NCI-H1417 (cell line): ENCODE measurements around the gene LPAR3.
A peak's percentile ranks its signal among the peaks of the same experiment; 100 is the strongest.
"Not testable (repeated sequence)": the region's sequence is repeated elsewhere in the genome, so short reads cannot be mapped to it uniquely, and the experiment has no call there.

Source experiments
- DNase-seq, 3 experiments: peaks; one replicate each; lab custom pipeline; 2025; lab: John Stamatoyannopoulos, UW

The LPAR3 gene

DNA sequence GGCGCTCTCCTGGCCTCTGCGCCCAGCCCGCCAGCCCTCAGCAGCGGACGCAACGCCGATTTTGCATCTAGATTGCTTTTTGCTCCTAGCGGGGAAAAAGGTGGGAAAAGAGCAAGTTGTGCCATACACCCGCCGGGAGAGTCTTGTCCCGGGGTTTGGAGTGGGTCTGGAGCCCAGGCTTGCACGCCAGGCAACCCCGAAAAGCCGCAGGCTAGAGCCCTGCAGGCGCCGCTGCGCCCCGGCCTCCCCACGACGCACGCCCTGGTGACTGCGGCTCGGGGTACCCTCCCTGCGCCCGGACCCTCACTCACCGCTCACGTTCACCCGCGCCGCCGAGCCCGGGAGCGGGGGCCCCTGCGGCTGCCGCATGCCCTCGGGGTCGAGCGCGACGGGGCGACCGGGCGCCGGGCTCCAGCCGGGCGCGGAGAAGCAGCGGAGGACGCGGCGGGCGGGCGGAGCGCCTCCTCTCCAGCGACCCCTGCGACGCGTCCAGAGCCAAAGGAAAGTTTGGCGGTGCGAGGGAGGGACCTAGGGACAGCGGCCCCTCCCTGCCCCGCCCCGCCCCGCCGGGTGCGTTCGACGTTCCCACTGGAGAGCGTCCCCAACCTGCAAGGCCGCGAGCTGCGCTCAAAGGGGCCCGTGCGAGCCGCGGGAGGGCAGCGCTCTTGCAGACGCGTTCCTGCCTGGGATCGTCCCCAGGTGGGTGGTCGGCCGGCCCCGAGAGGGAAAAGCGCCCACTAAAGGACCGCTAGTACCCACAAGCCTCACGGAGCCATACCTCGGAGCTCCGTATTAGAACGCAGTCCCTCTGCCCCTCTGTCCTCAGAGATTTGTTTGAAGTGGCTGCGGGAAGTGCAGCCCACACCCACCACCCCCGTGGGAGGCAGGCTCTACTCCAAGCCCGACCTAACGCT lies at the start of gene LPAR3:
TSS of gene LPAR3 (minus strand) at position 502 of the 914 bp plus-strand sequence. CDS start 27,086 bp downstream, outside the sequence.
- DNase-seq = peak in 2 of 3 experiments; percentile 53 to 63

- no peak for DNase-seq
Observed at GRCh38 chr1:84941843-84942242, 48.8 kb upstream of the LPAR3 start.

DNA sequence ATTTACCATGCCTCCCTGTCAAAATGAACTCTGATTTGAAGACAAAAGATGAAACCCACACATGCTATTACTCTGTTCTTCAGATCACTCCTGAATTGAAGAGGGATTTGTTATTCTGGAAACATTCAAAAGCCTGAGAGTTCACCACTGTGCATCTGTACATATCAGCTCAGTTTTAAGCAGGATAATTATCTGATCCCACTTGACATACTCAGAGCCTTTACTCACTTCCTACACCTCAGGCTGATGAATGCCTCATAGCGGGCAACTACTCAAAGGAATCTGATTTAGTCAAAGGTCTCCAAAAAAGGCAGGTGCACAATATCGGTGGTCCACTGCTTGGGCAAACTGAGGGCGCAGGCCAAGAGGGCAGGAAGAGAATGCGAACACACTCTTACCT lies 47.5 kb upstream of the LPAR3 start:
- DNase-seq = peak in 1 of 3 experiments; percentile 29

DNA sequence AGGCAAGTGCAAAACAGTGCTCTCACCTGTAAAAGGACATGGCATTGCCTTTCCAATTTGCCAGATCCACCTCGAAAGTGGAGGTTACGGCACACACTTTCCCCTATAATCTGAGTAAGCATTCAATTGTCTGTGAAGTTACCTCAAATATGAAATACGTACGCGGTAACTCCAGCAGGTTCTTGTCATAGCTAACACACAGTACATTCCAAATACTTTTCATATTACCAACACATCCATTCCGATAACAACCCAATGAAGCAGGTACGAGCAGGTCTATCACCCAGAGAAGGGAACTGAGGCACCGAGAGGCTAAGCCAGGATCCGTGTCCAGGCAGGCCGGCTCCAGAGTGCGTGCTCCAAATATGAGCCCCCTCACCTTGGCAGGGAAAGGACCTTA lies 46.8 kb upstream of the LPAR3 start:
- no peak for DNase-seq

- DNase-seq = no peak
Observed at GRCh38 chr1:84939151-84939550, 46.1 kb upstream of the LPAR3 start.

- peak; percentile 45 to 84 (median 76) for DNase-seq
Observed at GRCh38 chr1:84936116-84936810, 43.3 kb upstream of the LPAR3 start.

DNA sequence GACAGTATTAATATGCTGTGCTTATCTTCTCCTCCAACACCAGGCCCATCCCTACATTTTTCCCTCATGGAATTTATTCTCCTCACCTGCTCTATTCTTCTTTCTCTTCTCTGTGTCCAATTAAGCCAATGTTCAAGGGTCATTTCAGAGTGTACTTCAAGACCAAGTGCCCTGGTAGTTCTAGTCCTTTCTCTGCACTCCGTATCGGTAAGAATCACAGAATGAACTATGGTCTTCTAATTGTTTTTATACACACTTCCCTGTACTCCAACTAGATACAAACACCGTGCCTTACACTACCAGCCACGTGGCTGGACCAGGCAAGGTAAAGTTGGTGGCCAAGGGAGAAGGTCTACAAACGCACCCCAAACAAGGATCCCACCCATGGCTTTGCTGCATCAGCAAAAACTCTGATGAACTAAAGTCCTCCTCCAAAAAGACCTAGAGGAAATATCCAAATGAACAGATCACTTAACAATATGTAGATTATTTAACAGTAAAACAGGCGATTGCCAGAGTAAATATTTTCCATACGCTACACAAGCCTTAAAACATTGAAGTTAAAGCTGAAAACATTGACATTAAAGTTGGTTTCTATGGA lies 40.1 kb upstream of the LPAR3 start:
- no peak for DNase-seq

GRCh38 chr1:84930831-84931230 lies 37.8 kb upstream of the LPAR3 start:
- no peak for DNase-seq

DNA sequence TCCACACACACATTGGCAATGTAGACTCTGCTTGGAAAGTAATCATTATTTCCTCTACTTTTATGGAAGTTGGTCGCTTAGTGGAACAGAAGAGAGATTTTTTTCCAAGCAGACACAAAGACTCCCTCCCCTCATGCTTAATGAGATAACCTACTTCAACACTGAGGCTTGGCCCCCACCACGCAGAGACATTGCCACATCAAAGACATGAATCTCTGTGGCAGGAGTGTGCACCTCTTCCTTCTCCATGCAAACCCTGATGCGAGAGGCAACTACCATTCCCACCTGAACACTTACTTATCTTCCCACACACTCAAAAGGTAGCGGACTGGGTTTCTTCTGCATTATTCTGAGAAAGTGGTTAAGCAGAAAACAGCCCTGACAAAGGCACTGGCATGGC lies 37.3 kb upstream of the LPAR3 start:
- no peak for DNase-seq

DNA sequence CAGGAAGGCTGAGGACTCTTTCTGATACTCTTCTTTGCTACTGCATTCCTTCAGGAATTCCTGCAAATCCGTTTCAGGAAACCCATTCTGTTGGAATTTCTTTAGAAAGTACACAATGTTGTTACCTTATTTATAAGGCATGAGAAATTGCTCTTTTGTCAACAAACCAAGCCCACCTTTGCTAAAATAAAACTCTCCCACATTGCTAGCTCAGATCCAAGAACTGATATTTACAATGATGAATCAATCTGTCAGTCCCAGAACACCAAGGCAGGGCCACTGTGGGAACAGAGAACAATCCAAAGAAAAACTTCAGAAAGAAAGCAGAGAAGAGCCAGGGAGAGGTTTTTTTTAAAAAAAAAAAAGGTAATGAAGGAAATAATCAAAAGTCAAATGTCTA lies 36.6 kb upstream of the LPAR3 start:
- no peak for DNase-seq

DNA sequence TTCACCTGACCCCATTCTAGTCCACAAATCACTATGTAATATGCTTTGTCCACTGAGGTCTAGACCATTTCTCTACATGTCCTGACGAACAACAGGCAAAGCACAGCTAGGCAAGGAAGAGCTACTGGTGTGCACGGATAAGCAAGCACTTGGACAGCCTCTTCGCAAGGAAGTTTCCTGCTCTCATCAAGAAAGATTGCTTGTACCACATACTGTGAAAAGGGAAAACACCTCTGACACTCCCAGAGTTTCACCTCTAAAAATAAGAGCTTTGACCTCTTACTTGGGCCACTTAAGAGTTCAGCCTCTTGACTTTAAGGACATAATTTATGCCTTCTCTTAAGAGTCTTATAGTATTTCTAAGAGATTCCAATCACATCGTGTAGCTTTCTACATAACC lies 36.0 kb upstream of the LPAR3 start:
- no peak for DNase-seq

GRCh38 chr1:84923317-84923716 lies 30.3 kb upstream of the LPAR3 start:
- no peak for DNase-seq

GRCh38 chr1:84920159-84920558 lies 27.2 kb upstream of the LPAR3 start:
- no peak for DNase-seq

GRCh38 chr1:84919461-84919970 lies 26.5 kb upstream of the LPAR3 start:
- no peak for DNase-seq

DNA sequence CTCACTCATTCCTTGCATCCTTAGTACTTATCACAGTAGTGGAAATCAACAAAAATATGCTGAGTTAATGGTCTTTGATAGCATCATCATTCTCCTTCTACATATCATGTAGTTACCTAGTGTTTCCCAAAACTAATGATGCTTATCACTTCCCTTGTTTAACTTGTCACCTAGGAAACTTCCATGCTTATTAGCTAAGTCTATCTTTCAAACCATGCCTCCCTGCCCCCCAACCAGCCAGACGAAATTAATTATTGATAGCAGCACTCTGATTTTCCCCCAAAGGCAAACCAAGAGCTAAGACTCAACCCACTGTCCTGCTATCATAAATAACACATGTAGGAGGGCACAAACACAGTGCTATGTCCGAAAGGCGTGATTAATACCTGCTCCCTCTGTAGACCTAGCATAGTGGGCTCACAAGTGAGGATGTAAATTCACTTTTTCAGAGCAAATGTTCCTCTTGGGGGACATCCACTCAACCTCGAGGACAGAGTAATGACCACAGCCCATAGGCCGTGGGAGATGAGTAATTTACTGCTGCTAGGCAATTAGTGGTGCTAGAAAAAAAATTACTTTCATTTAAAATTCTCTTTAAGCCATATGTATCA lies 25.8 kb upstream of the LPAR3 start:
- DNase-seq = peak in 1 of 3 experiments; percentile 13

DNA sequence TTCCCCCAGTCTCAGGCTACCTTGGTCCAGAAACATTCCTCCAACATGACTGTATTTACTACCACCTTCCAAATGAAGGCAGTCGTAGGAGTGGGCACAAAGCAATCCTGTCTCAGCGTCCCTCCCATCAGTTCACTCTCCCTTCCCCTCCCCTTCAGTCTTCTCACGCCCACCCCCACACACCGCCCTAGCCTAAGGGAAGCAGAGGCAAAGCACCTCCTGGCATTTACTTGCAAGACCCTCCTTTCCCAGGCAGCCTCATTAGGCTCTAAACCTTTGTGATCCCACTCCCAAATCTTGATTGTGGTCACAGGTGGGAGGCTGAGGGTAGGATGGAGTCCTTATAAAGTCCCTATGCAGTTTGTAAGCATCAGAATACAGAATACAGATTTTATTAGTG lies 23.9 kb upstream of the LPAR3 start:
- no peak for DNase-seq

GRCh38 chr1:84913555-84913892 lies 20.5 kb upstream of the LPAR3 start:
- DNase-seq = peak in 1 of 3 experiments; percentile 32

DNA sequence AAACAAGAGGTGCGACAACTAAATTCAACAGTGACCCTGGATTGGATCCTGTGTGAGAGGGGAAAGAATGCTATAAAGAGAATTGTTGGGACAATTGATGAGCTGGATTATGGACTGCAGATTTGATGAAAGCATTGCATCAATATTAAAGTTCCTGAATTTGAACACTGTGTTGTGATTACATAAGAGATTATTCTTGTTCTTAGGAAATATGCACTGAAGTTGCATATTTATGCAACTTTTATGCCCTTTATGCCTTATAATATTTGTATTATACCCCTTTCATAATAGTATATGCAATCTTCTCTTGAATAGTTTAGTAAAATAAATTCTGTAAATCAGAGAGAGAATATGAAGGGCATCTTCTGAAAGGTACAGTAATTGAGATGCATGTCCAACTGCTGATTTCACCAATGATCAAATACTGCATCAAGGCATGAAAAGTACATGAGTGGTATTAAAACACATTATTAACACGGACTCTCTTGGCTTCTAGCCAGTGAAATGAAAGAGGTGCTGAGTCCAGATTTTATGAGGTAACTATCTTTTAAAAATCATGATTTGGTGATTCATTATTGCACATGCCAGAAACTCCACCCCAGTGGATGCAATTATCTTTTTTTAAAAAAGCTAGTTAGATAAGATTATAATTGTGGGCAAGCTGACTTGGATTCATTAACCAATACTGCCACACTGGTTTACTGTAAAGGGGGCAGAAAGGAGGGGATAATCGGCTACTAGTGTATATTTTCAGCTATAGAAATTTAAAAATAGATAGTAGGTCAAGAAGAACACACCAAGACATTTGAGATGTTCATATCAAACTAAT lies 19.9 kb upstream of the LPAR3 start:
- DNase-seq = peak in 2 of 3 experiments; percentile 3 to 71

- not testable (repeated sequence) for DNase-seq
Observed at GRCh38 chr1:84908746-84909464, 15.9 kb upstream of the LPAR3 start.

DNA sequence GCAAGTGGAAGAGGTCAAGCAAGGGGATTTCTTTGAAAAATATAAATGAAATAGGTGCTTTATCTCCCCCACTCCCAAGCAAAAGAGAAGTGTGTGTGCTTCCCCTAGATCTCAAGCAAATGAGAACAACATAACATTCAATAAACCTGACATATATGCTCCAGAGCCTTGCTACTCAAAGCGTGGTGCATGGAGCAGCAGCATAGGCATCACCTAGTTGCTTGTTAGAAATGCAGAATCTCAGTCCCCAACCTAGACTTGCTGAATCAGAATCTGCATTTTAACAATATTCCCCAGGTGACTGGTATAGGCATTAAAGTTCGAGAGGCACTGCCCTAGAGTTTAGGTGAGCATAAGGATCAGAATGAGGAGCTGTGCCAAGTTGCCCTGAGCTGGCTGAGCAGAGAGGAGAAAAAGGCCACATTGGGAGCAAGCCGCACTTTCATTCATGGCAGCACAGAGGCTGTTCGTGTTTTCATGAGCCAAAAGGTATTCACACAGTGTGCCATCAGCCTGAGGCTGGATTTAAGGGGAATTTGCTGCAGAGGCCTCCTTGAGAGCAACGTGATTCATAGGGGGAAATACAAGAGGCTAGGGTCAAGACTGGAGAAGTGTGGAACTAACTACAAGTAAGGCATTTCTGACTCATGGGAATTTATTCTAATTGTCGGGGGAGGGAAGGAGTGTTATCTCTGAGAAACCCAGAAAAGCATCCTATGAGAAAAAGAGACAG lies 14.3 kb upstream of the LPAR3 start:
- no peak for DNase-seq
